HUES64 (cell line): Measurements from ENCODE around the gene FOXC2.

Experiments
- H3K27ac ChIP-seq: 2 replicates; pipeline ENCODE4 v1.7.0; 2013; ENCODE audit warnings: low read depth, low read length, inconsistent platforms
- H3K27me3 ChIP-seq: 2 replicates; pipeline ENCODE4 v1.6.1; 2013; ENCODE audit warnings: mild to moderate bottlenecking, low read length; ENCODE audit not compliant: insufficient read depth
- H3K36me3 ChIP-seq: 2 replicates; pipeline ENCODE4 v1.6.1; 2013; ENCODE audit warnings: mild to moderate bottlenecking, low read length; ENCODE audit not compliant: insufficient read depth
- H3K4me1 ChIP-seq: 2 replicates; pipeline ENCODE4 v1.6.1; 2013; ENCODE audit warnings: mild to moderate bottlenecking, low read length, moderate library complexity; ENCODE audit not compliant: insufficient read depth
- H3K4me3 ChIP-seq: 2 replicates; pipeline ENCODE4 v1.5.1; 2013; ENCODE audit warnings: mild to moderate bottlenecking, low read length, moderate library complexity
- H3K9ac ChIP-seq: 2 replicates; pipeline ENCODE4 v1.6.1; 2013; ENCODE audit warnings: mild to moderate bottlenecking, low read depth, low read length
- H3K9me3 ChIP-seq: 2 replicates; pipeline ENCODE4 v1.6.1; 2013; ENCODE audit warnings: low read depth, low read length; ENCODE audit not compliant: insufficient read depth
- WGBS: fragments of 150-250, 120-280 bp; methylation state at CpG from one replicate; pipeline ENCODE4 v1.1.7; 2013; ENCODE audit warnings: missing lambda C conversion rate; 5-methylcytosine and 5-hydroxymethylcytosine counted together

The FOXC2 gene

GRCh38 chr16:86610779-86611524, 44.3 kb downstream of the FOXC2 start:
- 91% methylated on average over 18 of the region's 18 CpGs for WGBS
- Histone ChIP-seq H3K9ac (no peak overlapping the region), H3K9me3 (no peaks in the 10 kb centered on the region), H3K27ac (no peak overlapping the region), H3K36me3 (no peaks in the 10 kb centered on the region), H3K4me3 (no peak overlapping the region), H3K27me3 (no peaks in the 10 kb centered on the region), H3K4me1 (peaks cover 9% of the 10 kb centered on the region; the same call in 1 of the 2 replicates)

GRCh38 chr16:86611525-86611855, 44.9 kb downstream of the FOXC2 start:
- H3K4me3 ChIP-seq: no peak overlapping the region
- WGBS: 92% methylated on average over 7 of the region's 7 CpGs

GRCh38 chr16:86611941-86612340, 45.3 kb downstream of the FOXC2 start:
- no peaks in the 10 kb centered on the region for H3K36me3 ChIP-seq
- H3K9me3 ChIP-seq: no peaks in the 10 kb centered on the region
- no peaks in the 10 kb centered on the region for H3K27me3 ChIP-seq
- H3K27ac ChIP-seq: no peak overlapping the region
- H3K4me1 ChIP-seq: peaks cover 9% of the 10 kb centered on the region; the same call in 1 of the 2 replicates
- no peak overlapping the region for H3K9ac ChIP-seq
- H3K4me3 ChIP-seq: no peak overlapping the region
- 92% methylated on average over 3 of the region's 3 CpGs for WGBS

More at GRCh38 chr16:86611525-86611855, 44.9 kb downstream of the FOXC2 start:
- no peaks in the 10 kb centered on the region for H3K9me3 ChIP-seq
- no peaks in the 10 kb centered on the region for H3K36me3 ChIP-seq
- no peak overlapping the region for H3K27ac ChIP-seq
- peaks cover 9% of the 10 kb centered on the region; the same call in 1 of the 2 replicates for H3K4me1 ChIP-seq
- H3K27me3 ChIP-seq: no peaks in the 10 kb centered on the region
- no peak overlapping the region for H3K9ac ChIP-seq

- H3K4me1 ChIP-seq: peaks cover 6% of the 10 kb centered on the region; the same call in 1 of the 2 replicates
- no peak overlapping the region for H3K4me3 ChIP-seq
- H3K9ac ChIP-seq: no peak overlapping the region
- H3K27ac ChIP-seq: no peak overlapping the region
- H3K9me3 ChIP-seq: no peaks in the 10 kb centered on the region
- WGBS: 53% methylated on average over 5 of the region's 5 CpGs
- no peaks in the 10 kb centered on the region for H3K27me3 ChIP-seq
- H3K36me3 ChIP-seq: no peaks in the 10 kb centered on the region
Observed at GRCh38 chr16:86614699-86615098, 48.1 kb downstream of the FOXC2 start.

GRCh38 chr16:86616906-86617305, 50.3 kb downstream of the FOXC2 start:
- H3K4me1 ChIP-seq: peaks cover 6% of the 10 kb centered on the region; the same call in 1 of the 2 replicates
- no peaks in the 10 kb centered on the region for H3K36me3 ChIP-seq
- no peak overlapping the region for H3K9ac ChIP-seq
- 92% methylated on average over 5 of the region's 5 CpGs for WGBS
- no peaks in the 10 kb centered on the region for H3K27me3 ChIP-seq
- H3K27ac ChIP-seq: no peak overlapping the region
- no peaks in the 10 kb centered on the region for H3K9me3 ChIP-seq
- no peak overlapping the region for H3K4me3 ChIP-seq

- Histone ChIP-seq H3K4me3 (no peak overlapping the region), H3K4me1 (peaks cover 6% of the 10 kb centered on the region; the same call in 1 of the 2 replicates), H3K9me3 (no peaks in the 10 kb centered on the region), H3K27me3 (no peaks in the 10 kb centered on the region), H3K27ac (no peak overlapping the region), H3K36me3 (no peaks in the 10 kb centered on the region), H3K9ac (no peak overlapping the region)
- WGBS: 92% methylated on average over 16 of the region's 16 CpGs
Observed at GRCh38 chr16:86618431-86619238, 52.0 kb downstream of the FOXC2 start.
